ENCODE results near the gene CSMD2. TPM values are rescaled to one million over a fixed set of nuclear protein-coding genes. Genes with fewer than 3 reads are reported as not detected.
A peak's percentile ranks its signal among the peaks of the same experiment; 100 is the strongest.

CSMD2 gene
- total and polyA plus RNA-seq, 2 donors (not counting 1 experiment from before 2014, with no cell fraction given), result 2.2 to 7.6 TPM

- Histone ChIP-seq H3K9me3 (ENCODE audit: control insufficient read depth, insufficient read depth, low read depth, low read length) (no peaks in the 10 kb centered on the region), H3K27me3 (ENCODE audit: control insufficient read depth, insufficient read depth, low read length) (no peaks in the 10 kb centered on the region), H3K4me3 (replicated peaks in 1 of 4; ENCODE audit: control extremely low read depth in 1 of 4, insufficient read depth in 1 of 4, low read depth in 3 of 4, low read length in 4 of 4) (no peak overlapping the region), H4K20me1 (ENCODE audit: control insufficient read depth, extremely low read depth, insufficient read depth, low read length) (no peaks in the 10 kb centered on the region), H3K9ac (ENCODE audit: insufficient read depth, low read length) (no peak overlapping the region), H3K27ac (ENCODE audit: insufficient read depth, low read length) (no peak overlapping the region), H2AFZ (ENCODE audit: low read length) (no peak overlapping the region), H3K36me3 (ENCODE audit: control insufficient read depth, insufficient read depth, low read length) (no peaks in the 10 kb centered on the region), H3K4me2 (ENCODE audit: extremely low read depth, insufficient read depth, low read length) (no peak overlapping the region), H3K4me1 (ENCODE audit: control insufficient read depth, extremely low read depth, insufficient read depth, low read length) (no peaks in the 10 kb centered on the region), H3K79me2 (ENCODE audit: control insufficient read depth, insufficient read depth, low read length) (no peaks in the 10 kb centered on the region)
- TF ChIP-seq EZH2 (IDR thresholded peaks at IDR 0.05; ENCODE audit: low read length, missing control alignments) (no peak), CTCF (conservative IDR thresholded peaks at IDR 0.05 in 1 of 2, IDR thresholded peaks at IDR 0.05 in 1 of 2; ENCODE audit: low read depth in 1 of 2, low read length in 2 of 2) (no peak)
- peak in 1 of 2 donors; percentile 50 for DNase-seq (ENCODE audit: low read depth in 2 of 2)
Observed at GRCh38 chr1:33997127-33998036, 167.6 kb downstream of the CSMD2 start.

- DNase-seq (ENCODE audit: low read depth in 2 of 2), result no peak
- no peak for TF ChIP-seq EZH2 (IDR thresholded peaks at IDR 0.05; ENCODE audit: low read length, missing control alignments)
- TF ChIP-seq CTCF (conservative IDR thresholded peaks at IDR 0.05 in 1 of 2, IDR thresholded peaks at IDR 0.05 in 1 of 2; ENCODE audit: low read depth in 1 of 2, low read length in 2 of 2), result no peak
- H3K9ac ChIP-seq (ENCODE audit: insufficient read depth, low read length), result no peak overlapping the region
Observed at GRCh38 chr1:33996281-33996680, 168.7 kb downstream of the CSMD2 start.

GRCh38 chr1:33993301-33993700, 171.7 kb downstream of the CSMD2 start:
- Histone ChIP-seq H3K27ac (ENCODE audit: insufficient read depth, low read length) (no peak overlapping the region), H3K27me3 (ENCODE audit: control insufficient read depth, insufficient read depth, low read length) (no peaks in the 10 kb centered on the region), H3K79me2 (ENCODE audit: control insufficient read depth, insufficient read depth, low read length) (no peaks in the 10 kb centered on the region), H3K4me2 (ENCODE audit: extremely low read depth, insufficient read depth, low read length) (no peak overlapping the region), H3K9ac (ENCODE audit: insufficient read depth, low read length) (no peak overlapping the region), H2AFZ (ENCODE audit: low read length) (no peak overlapping the region), H3K4me1 (ENCODE audit: control insufficient read depth, extremely low read depth, insufficient read depth, low read length) (no peaks in the 10 kb centered on the region), H4K20me1 (ENCODE audit: control insufficient read depth, extremely low read depth, insufficient read depth, low read length) (no peaks in the 10 kb centered on the region), H3K36me3 (ENCODE audit: control insufficient read depth, insufficient read depth, low read length) (no peaks in the 10 kb centered on the region), H3K4me3 (replicated peaks in 1 of 4; ENCODE audit: control extremely low read depth in 1 of 4, insufficient read depth in 1 of 4, low read depth in 3 of 4, low read length in 4 of 4) (no peak overlapping the region), H3K9me3 (ENCODE audit: control insufficient read depth, insufficient read depth, low read depth, low read length) (no peaks in the 10 kb centered on the region)
- no peak for TF ChIP-seq CTCF (conservative IDR thresholded peaks at IDR 0.05 in 1 of 2, IDR thresholded peaks at IDR 0.05 in 1 of 2; ENCODE audit: low read depth in 1 of 2, low read length in 2 of 2)
- no peak for TF ChIP-seq EZH2 (IDR thresholded peaks at IDR 0.05; ENCODE audit: low read length, missing control alignments)
- no peak for DNase-seq (ENCODE audit: low read depth in 2 of 2)

More at GRCh38 chr1:33996281-33996680, 168.7 kb downstream of the CSMD2 start:
- no peaks in the 10 kb centered on the region for H3K36me3 ChIP-seq (ENCODE audit: control insufficient read depth, insufficient read depth, low read length)
- no peaks in the 10 kb centered on the region for H3K4me1 ChIP-seq (ENCODE audit: control insufficient read depth, extremely low read depth, insufficient read depth, low read length)
- no peak overlapping the region for H2AFZ ChIP-seq (ENCODE audit: low read length)
- H3K4me3 ChIP-seq (replicated peaks in 1 of 4; ENCODE audit: control extremely low read depth in 1 of 4, insufficient read depth in 1 of 4, low read depth in 3 of 4, low read length in 4 of 4), result no peak overlapping the region
- H3K27ac ChIP-seq (ENCODE audit: insufficient read depth, low read length), result no peak overlapping the region
- no peaks in the 10 kb centered on the region for H4K20me1 ChIP-seq (ENCODE audit: control insufficient read depth, extremely low read depth, insufficient read depth, low read length)
- no peaks in the 10 kb centered on the region for H3K27me3 ChIP-seq (ENCODE audit: control insufficient read depth, insufficient read depth, low read length)
- H3K4me2 ChIP-seq (ENCODE audit: extremely low read depth, insufficient read depth, low read length), result no peak overlapping the region
- H3K9me3 ChIP-seq (ENCODE audit: control insufficient read depth, insufficient read depth, low read depth, low read length), result no peaks in the 10 kb centered on the region
- H3K79me2 ChIP-seq (ENCODE audit: control insufficient read depth, insufficient read depth, low read length), result no peaks in the 10 kb centered on the region
